ENCODE results near the gene FXYD2. TPM values are rescaled to one million over a fixed set of nuclear protein-coding genes. Genes with fewer than 3 reads are reported as not detected.
A peak's percentile ranks its signal among the peaks of the same experiment; 100 is the strongest.

The FXYD2 gene
- 0.33 and 0.51 TPM in 2 replicates for total RNA-seq
- polyA plus RNA-seq = 0.18 and 0.40 TPM in 2 replicates
- 1.2 TPM in 1 of 2 replicates, not detected in the other for polyA plus RNA-seq (2012)
- polyA minus RNA-seq (ENCODE audit: low replicate concordance) = not detected in 2 replicates

GRCh38 chr11:117824571-117825537 lies at the start of gene FXYD2:
Gene FXYD2 (minus strand): TSS chr11:117824744. CDS start chr11:117824678, 66 bp downstream.
- Histone ChIP-seq H3K79me2 (ENCODE audit: control insufficient read depth, insufficient read depth, low read length) (no peaks in the 10 kb centered on the region), H3K4me3 (replicated peaks in 1 of 4; ENCODE audit: control extremely low read depth in 1 of 4, insufficient read depth in 1 of 4, low read depth in 3 of 4, low read length in 4 of 4) (no peak within 1 kb of the TSS), H3K4me1 (ENCODE audit: control insufficient read depth, extremely low read depth, insufficient read depth, low read length) (peaks cover 10% of the 10 kb centered on the region), H2AFZ (ENCODE audit: low read length) (peak within 1 kb of the TSS; percentile 31), H3K4me2 (ENCODE audit: extremely low read depth, insufficient read depth, low read length) (peak within 1 kb of the TSS; percentile 5), H3K27ac (ENCODE audit: insufficient read depth, low read length) (peak within 1 kb of the TSS; percentile 5), H3K9me3 (ENCODE audit: control insufficient read depth, insufficient read depth, low read depth, low read length) (no peaks in the 10 kb centered on the region), H3K36me3 (ENCODE audit: control insufficient read depth, insufficient read depth, low read length) (no peaks in the 10 kb centered on the region), H3K9ac (ENCODE audit: insufficient read depth, low read length) (no peak within 1 kb of the TSS), H3K27me3 (ENCODE audit: control insufficient read depth, insufficient read depth, low read length) (no peaks in the 10 kb centered on the region), H4K20me1 (ENCODE audit: control insufficient read depth, extremely low read depth, insufficient read depth, low read length) (no peaks in the 10 kb centered on the region)
- DNase-seq (ENCODE audit: low read depth in 2 of 2) = peak in 1 of 2 donors; percentile 82
- TF ChIP-seq EZH2 (IDR thresholded peaks at IDR 0.05; ENCODE audit: low read length, missing control alignments) = no peak
- no peak for TF ChIP-seq CTCF (conservative IDR thresholded peaks at IDR 0.05 in 1 of 2, IDR thresholded peaks at IDR 0.05 in 1 of 2; ENCODE audit: low read depth in 1 of 2, low read length in 2 of 2)

- H3K9ac ChIP-seq (ENCODE audit: insufficient read depth, low read length) = no peak overlapping the region
- H3K9me3 ChIP-seq (ENCODE audit: control insufficient read depth, insufficient read depth, low read depth, low read length) = no peaks in the 10 kb centered on the region
- H3K4me3 ChIP-seq (replicated peaks in 1 of 4; ENCODE audit: control extremely low read depth in 1 of 4, insufficient read depth in 1 of 4, low read depth in 3 of 4, low read length in 4 of 4) = no peak overlapping the region
- H3K4me2 ChIP-seq (ENCODE audit: extremely low read depth, insufficient read depth, low read length) = no peak overlapping the region
- H3K36me3 ChIP-seq (ENCODE audit: control insufficient read depth, insufficient read depth, low read length) = no peaks in the 10 kb centered on the region
- peaks cover 34% of the 10 kb centered on the region for H3K27me3 ChIP-seq (ENCODE audit: control insufficient read depth, insufficient read depth, low read length)
- H3K4me1 ChIP-seq (ENCODE audit: control insufficient read depth, extremely low read depth, insufficient read depth, low read length) = no peaks in the 10 kb centered on the region
- TF ChIP-seq CTCF (conservative IDR thresholded peaks at IDR 0.05 in 1 of 2, IDR thresholded peaks at IDR 0.05 in 1 of 2; ENCODE audit: low read depth in 1 of 2, low read length in 2 of 2) (no peak), EZH2 (IDR thresholded peaks at IDR 0.05; ENCODE audit: low read length, missing control alignments) (peak; percentile 2)
- no peak overlapping the region for H3K27ac ChIP-seq (ENCODE audit: insufficient read depth, low read length)
- DNase-seq (ENCODE audit: low read depth in 2 of 2) = no peak
- H4K20me1 ChIP-seq (ENCODE audit: control insufficient read depth, extremely low read depth, insufficient read depth, low read length) = no peaks in the 10 kb centered on the region
- H3K79me2 ChIP-seq (ENCODE audit: control insufficient read depth, insufficient read depth, low read length) = no peaks in the 10 kb centered on the region
- H2AFZ ChIP-seq (ENCODE audit: low read length) = no peak overlapping the region
Observed at GRCh38 chr11:117873828-117874125, 49.2 kb upstream of the FXYD2 start.

GRCh38 chr11:117872975-117873827 lies 48.7 kb upstream of the FXYD2 start:
- Histone ChIP-seq H3K4me1 (ENCODE audit: control insufficient read depth, extremely low read depth, insufficient read depth, low read length) (no peaks in the 10 kb centered on the region), H3K9me3 (ENCODE audit: control insufficient read depth, insufficient read depth, low read depth, low read length) (no peaks in the 10 kb centered on the region), H3K9ac (ENCODE audit: insufficient read depth, low read length) (no peak overlapping the region), H3K4me3 (replicated peaks in 1 of 4; ENCODE audit: control extremely low read depth in 1 of 4, insufficient read depth in 1 of 4, low read depth in 3 of 4, low read length in 4 of 4) (no peak overlapping the region), H3K27ac (ENCODE audit: insufficient read depth, low read length) (no peak overlapping the region), H4K20me1 (ENCODE audit: control insufficient read depth, extremely low read depth, insufficient read depth, low read length) (no peaks in the 10 kb centered on the region), H3K79me2 (ENCODE audit: control insufficient read depth, insufficient read depth, low read length) (no peaks in the 10 kb centered on the region), H2AFZ (ENCODE audit: low read length) (no peak overlapping the region), H3K4me2 (ENCODE audit: extremely low read depth, insufficient read depth, low read length) (no peak overlapping the region), H3K36me3 (ENCODE audit: control insufficient read depth, insufficient read depth, low read length) (no peaks in the 10 kb centered on the region), H3K27me3 (ENCODE audit: control insufficient read depth, insufficient read depth, low read length) (peaks cover 34% of the 10 kb centered on the region)
- no peak for DNase-seq (ENCODE audit: low read depth in 2 of 2)
- peak; percentile 2 for TF ChIP-seq EZH2 (IDR thresholded peaks at IDR 0.05; ENCODE audit: low read length, missing control alignments)
- TF ChIP-seq CTCF (conservative IDR thresholded peaks at IDR 0.05 in 1 of 2, IDR thresholded peaks at IDR 0.05 in 1 of 2; ENCODE audit: low read depth in 1 of 2, low read length in 2 of 2) = no peak
